Endometrium (tissue), 2 donors: ENCODE data around the gene SYNPR.
"Not testable (repeated sequence)": the region's sequence is repeated elsewhere in the genome, so short reads cannot be mapped to it uniquely, and the experiment has no call there.

Experiments
- FAIRE-seq: peaks from 2 replicates; lab custom pipeline; 2012; peaks lifted over from hg19 to GRCh38; lab: Jason Lieb, UNC
- donor health status: control.
- donor health status: control.

The SYNPR gene

DNA sequence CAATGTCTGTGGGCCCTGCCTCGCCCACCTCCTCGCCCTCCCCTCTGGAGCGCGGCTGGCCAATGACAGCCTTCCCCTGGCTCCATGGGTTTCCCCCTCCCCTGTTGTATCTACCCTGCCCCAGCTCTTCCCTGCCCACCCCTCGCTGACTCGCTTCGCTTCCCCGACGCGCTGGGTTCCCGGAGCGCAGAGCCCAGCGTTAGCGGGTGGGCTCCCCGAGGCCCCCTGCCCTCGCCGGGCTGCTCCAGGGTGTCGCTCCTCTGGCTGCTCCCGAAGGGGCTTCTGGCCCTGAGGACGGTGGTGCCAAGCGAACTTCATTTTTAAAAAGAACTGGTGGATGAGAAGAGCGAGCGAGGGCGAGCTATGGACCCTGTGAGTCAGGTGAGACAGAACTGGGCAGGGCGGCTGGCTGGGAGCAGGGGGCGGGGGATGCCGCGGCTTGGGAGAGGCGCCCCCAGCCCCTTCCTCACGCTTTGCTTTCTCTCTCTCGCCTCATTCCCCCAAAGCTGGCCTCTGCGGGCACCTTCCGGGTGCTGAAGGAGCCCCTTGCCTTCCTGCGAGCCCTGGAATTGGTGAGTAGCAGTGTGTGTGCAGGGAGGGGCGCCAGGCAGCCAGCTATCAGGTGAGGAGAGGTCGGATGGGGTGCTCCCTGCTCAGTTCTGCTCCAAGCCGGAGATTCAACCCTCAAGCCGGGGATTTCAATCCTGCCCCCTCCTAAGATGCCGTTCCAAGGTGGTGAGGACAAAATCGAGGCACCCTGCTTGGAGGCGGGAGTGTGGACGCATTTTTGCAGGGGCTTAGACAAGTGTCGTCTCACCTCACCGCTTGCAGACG, at the start of gene SYNPR:
TSS of gene SYNPR (plus strand) at position 138 of the 834 bp plus-strand sequence.
- FAIRE-seq = no peak

DNA sequence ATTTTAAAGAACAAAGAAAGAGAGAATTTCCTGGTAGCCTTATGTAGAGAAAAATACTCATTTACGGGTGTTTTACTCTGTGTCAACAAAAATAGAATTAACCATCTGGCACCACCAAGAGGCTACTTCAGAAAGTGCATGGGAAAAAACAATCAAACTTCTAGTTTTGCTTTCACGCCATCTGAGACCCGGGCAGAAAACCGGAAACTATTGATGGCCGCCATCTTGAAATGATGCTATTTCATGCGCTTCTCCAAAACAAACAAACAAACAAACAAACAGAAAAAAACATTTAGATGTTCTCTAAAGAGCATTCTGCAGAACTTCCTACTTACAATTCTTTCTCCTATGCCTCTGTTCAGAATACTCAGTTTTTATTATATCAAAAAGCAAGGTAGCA, 49.4 kb upstream of the SYNPR start:
- peak; percentile 62 for FAIRE-seq

DNA sequence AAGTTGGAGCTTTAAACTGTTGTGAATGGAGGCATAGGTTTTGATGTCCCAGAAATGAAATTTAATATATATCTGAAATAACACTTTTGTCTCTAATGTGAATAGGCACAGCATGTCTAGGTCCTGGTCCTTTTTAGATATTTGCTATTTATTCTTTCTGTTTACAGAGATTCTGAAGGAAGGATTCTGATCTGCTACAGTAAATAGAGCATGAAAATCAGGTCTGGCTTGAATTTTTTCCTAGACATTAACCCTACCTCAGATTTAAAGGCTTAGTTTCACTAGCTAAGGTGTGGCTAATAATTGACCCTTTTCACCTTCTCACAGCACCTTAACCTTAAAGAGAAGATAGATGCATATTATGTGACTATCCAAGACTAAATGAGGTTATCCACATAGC, 48.0 kb upstream of the SYNPR start:
- FAIRE-seq = no peak

DNA sequence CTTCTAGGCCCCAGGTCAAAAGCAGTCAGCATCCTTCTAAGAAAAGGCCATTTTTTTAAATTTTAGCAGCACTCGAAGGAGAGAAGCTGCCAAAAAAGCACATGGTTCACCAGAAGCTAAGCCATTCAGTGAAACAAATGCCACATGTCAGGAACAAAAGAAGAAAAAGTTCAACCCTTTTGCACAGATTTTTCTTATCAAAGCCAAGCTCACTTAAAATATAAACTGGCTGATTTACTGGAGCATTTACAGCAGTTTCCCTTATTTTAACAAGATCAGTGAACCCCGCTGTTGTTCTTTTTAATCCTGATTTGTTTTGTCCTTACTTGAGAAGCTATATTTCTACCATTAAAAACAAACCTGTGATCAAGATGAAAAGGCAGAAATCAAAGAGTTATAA, 46.5 kb upstream of the SYNPR start:
- no peak for FAIRE-seq

- peak; percentile 94 for FAIRE-seq
These were observed 45.2 kb upstream of the SYNPR start for GRCh38 chr3:63232764-63233396.

DNA sequence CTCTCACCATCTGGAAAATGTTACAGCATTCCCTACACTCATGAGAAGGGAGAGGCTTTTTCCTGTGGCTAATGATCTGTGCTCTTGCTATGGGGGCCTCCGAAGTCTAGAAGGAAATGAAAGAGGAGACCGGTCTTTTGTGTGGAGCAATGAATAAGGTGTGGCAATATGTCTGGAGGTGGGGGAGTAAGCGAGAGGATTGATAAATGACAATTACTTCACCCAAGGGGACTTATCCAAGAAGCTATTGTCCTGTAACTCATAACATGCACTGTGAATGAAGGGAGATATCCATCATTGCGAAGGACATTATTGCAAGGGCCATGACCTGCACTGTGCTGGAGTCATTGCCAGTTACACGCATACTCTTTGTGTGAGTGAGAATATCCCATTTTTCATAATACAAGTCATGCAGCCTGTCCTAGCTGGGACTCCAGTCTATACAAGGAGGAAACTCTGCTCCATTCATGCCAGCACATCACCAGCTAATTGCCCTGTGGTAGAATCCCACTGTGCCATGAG, 37.7 kb upstream of the SYNPR start:
- no peak for FAIRE-seq

GRCh38 chr3:63242124-63242523, 36.0 kb upstream of the SYNPR start:
- no peak for FAIRE-seq

- FAIRE-seq = no peak
These were observed 33.6 kb upstream of the SYNPR start for GRCh38 chr3:63244486-63244885.

DNA sequence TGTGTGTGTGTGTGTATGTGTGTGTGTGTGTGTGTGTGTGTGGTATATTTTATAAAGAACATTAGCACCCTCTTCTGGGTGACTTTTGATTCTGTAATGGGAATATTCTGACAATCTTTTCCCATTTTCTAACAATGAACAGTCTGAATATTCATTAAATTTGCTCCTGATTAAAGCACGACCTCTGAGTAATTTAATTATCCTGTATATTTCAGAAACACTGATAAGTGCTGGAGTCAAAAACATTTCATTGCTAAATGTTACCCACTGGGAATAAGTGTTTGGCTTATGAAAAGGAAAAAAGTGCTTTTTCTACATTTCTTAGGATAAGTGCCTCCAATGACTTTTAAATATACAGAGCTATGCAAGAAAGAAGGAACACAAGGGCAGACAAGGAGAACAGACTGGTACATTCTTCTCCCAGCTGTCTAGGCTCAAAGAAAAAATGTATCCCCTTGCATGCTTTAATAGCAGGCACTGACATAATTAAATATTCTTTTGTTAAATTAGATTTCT, 32.3 kb upstream of the SYNPR start:
- FAIRE-seq = no peak

GRCh38 chr3:63248015-63248414, 30.1 kb upstream of the SYNPR start:
- FAIRE-seq = no peak

DNA sequence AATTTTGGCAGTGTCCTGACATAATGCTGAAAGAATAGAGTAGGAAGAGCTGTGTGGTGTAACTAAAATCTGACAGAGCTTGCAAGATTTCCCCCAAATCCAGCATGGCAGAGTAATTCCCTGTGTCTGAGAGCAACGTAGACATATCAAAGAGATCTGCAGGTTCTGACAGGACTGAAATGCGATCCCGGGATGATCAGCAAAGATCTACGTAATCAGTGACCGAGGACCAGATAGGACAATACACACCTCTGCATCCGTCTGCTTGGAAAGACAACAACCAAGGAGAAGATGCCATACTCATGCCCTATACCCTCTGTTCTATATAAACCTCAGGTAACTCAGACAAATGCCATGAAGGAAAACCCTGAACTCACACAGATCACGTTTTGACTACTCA, 26.6 kb upstream of the SYNPR start:
- FAIRE-seq = no peak

GRCh38 chr3:63255819-63256218, 22.3 kb upstream of the SYNPR start:
- not testable (repeated sequence) for FAIRE-seq

GRCh38 chr3:63264716-63265115, 13.4 kb upstream of the SYNPR start:
- FAIRE-seq = no peak

DNA sequence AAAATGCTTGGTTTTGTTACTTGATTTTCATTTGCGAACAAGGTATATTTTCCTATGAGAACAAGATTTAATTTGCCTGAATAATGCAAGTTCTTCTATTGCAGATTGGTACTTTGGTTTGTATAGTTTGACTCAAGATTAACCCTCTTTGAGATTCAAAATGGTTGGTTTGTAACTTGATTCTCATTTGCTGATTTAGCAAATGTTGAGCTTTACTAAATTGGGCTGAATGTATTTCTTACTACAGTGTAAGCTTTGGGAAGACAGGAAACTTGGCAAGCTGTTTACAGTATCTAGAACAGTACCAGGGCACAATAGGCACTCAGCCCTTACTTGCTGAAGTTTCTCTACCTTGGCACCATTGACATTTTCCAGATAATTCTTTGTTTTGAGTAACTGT, 3.7 kb upstream of the SYNPR start:
- FAIRE-seq = no peak

GRCh38 chr3:63279005-63279841, 1.1 kb downstream of the SYNPR start:
- FAIRE-seq = no peak

DNA sequence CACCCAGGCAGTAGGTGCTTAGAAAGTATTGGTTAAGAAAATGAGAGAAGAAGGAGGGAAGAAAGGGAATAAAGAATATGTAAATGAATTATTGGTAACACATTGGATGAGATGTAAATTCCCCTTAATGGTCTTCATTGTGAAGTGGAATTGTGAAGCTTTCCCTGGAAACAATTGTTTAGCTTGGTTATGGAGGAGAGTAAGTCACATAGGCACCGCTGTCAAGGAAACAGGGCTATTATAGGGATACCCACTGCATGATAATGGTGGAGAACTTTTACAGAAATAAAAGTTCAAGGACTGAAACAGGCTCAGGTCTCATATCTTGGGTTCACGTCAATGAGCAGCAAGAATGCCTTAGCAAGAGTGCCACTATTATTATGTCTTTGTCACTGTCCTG, 9.5 kb downstream of the SYNPR start:
- no peak for FAIRE-seq

DNA sequence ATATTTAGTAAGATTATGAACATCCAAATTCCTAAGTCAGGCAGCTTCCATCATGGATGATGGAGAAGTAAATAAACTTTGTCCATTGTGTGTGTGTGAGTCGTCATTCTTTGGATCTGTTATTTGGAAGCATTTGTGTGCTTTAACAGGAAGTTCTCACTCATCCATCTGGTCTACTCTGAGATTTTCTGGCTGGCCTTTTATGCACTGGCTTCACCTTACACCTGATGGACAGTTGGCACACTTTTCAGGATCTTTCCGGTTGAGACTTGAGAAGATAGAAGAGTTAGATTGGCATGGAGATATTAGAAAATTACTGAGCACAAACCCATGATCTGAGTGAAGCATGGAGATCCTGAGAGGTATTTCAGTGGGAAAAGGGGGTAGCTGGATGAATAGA, 12.6 kb downstream of the SYNPR start:
- FAIRE-seq = no peak

DNA sequence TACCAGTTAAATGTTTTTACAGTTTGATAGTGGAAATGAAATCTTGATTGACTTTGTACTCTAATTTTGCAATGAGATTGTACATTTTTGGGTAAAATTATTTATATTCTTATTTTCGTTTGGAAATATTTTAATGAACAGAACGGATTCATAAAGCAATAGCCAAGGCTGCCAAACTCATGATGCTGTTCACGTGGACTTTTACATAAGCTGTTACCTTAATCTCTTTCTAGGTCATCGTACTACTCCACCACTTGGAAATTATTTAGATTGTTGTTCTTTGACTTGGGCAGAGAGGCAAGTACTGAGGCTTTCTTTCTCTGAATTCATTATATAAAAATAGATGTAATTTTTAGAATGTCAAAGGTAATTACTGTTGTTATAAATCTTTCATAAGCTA, 16.2 kb downstream of the SYNPR start:
- FAIRE-seq = no peak

DNA sequence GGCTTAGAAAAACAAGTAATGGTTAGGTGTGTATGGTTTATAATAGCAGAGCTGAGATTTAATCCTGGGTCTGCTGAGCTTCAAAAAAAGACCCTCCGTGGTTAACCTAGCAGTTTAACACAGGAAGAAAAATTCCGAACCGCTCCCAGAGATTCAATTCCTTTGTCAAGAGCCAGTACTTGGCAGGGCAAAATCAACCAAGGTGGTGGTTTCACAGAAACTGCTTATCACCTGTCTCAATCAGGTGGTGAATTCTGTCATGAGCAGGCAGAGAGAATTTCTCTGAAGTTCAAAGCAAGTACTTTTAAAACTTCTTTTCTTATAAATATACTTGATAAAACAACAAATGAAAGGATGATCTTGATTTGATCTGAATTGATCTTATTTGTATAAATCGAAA, 17.2 kb downstream of the SYNPR start:
- no peak for FAIRE-seq

GRCh38 chr3:63295806-63296205, 17.7 kb downstream of the SYNPR start:
- no peak for FAIRE-seq

- FAIRE-seq = no peak
These were observed 18.1 kb downstream of the SYNPR start for GRCh38 chr3:63296249-63296648.

GRCh38 chr3:63303238-63303637, 25.1 kb downstream of the SYNPR start:
- no peak for FAIRE-seq
